Posterior vena cava (tissue), 2 donors: ENCODE results near the gene TP53TG5. TPM values are rescaled to one million over a fixed set of nuclear protein-coding genes. Genes with fewer than 3 reads are reported as not detected.
A peak's percentile ranks its signal among the peaks of the same experiment; 100 is the strongest.

Experiments used
- DNase-seq: peaks from one replicate; pipeline ENCODE4 v3.0.0-alpha.2; 2020; ENCODE audit warnings: low spot score
- intact Hi-C, 2 donors: fragments of 100-400 bp; cut with DNase I; formaldehyde crosslinking; loops; one replicate each; pipeline versions ENCODE4 v1.14.1 to v1.14.2; 2022 to 2023
- microRNA-seq, 2 donors: library from miRNA; unstranded; fragments of <30 nt; microRNA quantifications; one replicate each; pipeline ENCODE4 v1.2.0, GENCODE V29; 2020 to 2021; ENCODE audit warnings: borderline microRNAs expressed in 2 of 2
- total RNA-seq, 2 donors: library from RNA; stranded (reverse); fragmentation: NEBNext Ultra II Directional; extraction: Animal tissue kit (Norgen Biotek cat#: 25700); gene quantifications; one replicate each; pipeline ENCODE4 v1.2.1, GENCODE V29; 2021
- donor health status: DM: yes; HTN: yes; CAD: no.
- donor health status: DM: yes; HTN: yes; CAD: no.

Gene TP53TG5
- total RNA-seq, 2 donors from 2014 or later: 1.4 to 2.0 TPM

- no peak for DNase-seq
- intact Hi-C loops: no loop called here
Measured at GRCh38 chr20:45340236-45340847, 37.8 kb downstream of the TP53TG5 start.

- DNase-seq: no peak
- intact Hi-C loops: no loop called here
Measured at GRCh38 chr20:45339799-45340198, 38.3 kb downstream of the TP53TG5 start.

GRCh38 chr20:45339084-45339483 lies 39.0 kb downstream of the TP53TG5 start:
- intact Hi-C loops: no loop called here

DNA sequence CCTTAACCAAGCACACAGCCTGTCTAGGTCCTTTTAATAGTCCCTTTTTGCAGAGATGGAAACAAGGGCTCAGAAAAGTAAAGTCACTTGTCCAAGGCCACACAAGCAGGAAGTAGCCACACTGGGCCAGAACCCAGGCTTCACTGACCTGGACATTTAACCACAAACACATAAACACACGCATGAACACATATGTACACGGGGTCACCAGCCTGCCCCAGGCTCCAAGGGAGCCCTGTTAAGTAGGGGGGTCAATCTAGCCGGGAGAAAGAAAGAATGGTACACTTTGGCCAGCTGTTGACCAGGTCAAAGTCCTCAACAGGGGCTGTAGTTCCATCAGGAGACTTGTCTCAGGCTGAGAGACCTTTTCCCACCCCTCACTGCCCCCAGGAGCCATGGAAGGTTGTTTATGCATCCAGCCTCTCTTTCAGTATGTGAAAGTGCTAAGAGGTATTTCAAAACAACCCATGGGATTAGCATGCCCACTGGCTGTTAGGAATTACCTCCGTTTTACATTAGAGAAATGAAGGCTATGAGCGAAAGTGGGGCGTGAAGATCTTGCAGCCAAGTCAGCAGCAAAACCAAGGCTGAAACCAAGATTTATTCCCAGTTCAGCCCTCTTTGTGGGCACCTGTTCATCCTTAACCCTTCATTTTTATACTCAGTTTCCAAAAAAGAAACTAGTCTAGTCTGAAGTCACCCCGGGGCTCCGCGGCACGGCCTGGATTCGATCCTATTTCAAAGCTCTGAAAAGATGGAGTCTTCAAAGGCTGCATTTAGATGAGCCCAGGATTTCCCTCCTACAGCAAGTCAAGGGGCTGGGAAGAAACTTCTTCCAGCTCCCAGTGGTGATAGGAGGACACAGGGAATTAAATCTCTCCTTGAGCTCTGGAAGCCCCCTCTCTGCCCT lies 39.7 kb downstream of the TP53TG5 start:
- intact Hi-C loops: no loop called here
- peak; percentile 57 for DNase-seq

More at GRCh38 chr20:45339084-45339483, 39.0 kb downstream of the TP53TG5 start:
- peak; percentile 38 for DNase-seq

DNA sequence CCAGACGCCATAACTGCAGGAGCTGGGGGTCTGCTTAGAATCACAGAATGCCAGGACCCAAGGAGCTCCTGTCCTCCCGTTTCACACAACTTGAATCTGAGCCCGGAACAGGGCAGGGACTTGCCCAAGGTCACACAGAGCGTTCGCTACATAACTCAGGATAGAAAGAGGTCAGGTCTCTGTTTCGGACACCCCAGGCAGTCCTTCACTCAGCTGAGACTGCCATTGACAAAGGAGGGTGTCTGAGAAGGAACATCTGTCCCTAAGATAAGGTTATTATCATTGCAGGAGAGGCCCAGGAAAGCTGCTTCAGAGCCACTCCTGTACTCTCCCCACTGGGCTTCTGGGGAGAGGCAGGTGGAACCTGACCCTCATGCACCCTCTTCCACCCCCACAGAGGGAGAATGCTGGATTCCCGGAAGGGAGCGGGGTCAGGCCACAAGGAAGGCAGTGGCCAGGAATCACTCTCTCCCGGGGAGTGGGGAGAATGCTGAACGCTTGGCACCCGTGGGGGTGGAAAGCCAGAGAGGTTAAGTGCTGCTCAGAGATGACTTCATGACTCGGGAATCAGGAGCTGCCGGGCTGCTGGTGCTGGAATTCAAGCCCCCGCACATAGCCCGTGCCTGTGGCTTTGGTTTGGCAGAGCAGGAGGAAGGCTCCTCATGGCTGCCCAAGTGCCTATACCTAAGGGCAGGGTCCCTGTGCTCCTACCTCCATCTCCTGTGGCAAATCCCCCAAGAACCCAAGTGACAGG lies 40.6 kb downstream of the TP53TG5 start:
- intact Hi-C loops: loop anchor here in 1 of 2 donors (1.0 kb wide), 1 partner anchor 9 kb away; no protein-coding TSS in a partner anchor
- peak; percentile 86 for DNase-seq

- intact Hi-C loops: loop anchor here in 1 of 2 donors (1.0 kb wide), 1 partner anchor 8 kb away; no protein-coding TSS in a partner anchor
- peak; percentile 85 for DNase-seq
Measured at GRCh38 chr20:45336530-45337366, 41.4 kb downstream of the TP53TG5 start.

DNA sequence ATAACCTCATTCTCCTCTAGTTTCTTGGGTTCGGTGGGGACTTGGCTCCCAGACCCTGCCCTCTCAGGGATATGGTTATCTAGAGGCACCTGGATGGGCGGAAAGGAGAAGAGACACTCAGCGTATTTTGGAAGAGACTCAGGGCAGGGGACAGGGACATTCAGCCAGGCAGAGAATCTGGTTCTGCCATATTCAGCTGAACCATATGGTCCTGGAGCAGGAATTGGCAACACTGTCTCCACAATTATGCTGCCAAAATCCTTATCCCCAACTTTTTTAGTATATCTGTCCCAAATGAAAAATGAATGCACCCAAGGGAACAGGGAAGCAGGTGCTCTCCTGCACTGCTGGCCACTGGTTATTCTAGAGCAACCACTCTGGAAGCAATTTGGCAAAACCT lies 47.6 kb downstream of the TP53TG5 start:
- intact Hi-C loops: no loop called here
- DNase-seq: no peak

- intact Hi-C loops: no loop called here
- no peak for DNase-seq
Measured at GRCh38 chr20:45329497-45330319, 48.4 kb downstream of the TP53TG5 start.

GRCh38 chr20:45328451-45328850 lies 49.7 kb downstream of the TP53TG5 start:
- intact Hi-C loops: loop anchor here in 1 of 2 donors (1.0 kb wide), 1 partner anchor 9 kb away; no protein-coding TSS in a partner anchor
- DNase-seq: no peak

- intact Hi-C loops: no loop called here
- DNase-seq: no peak
Measured at GRCh38 chr20:45325371-45325770, 52.8 kb downstream of the TP53TG5 start.

DNA sequence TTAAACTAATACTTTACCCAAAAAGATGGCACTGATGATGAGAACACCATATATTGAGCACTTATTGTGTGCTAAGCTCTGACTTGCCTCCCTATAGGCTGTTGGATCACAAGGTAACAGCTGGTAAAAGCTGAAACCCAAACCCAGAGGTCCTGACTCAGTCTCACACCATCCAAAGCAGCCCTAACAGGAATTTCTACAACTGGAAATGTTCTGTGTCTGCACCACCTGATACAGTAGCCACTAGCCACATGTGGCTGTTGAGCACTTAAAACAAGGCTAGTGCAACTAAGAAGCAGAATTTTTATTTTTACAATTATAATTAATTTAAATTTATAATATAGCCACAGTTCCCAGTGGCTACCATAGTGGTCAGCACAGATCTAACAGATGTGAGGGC lies 54.4 kb downstream of the TP53TG5 start:
- intact Hi-C loops: loop anchor here in 1 of 2 donors (5.0 kb wide), 1 partner anchor 114 kb away; no protein-coding TSS in a partner anchor
- no peak for DNase-seq

DNA sequence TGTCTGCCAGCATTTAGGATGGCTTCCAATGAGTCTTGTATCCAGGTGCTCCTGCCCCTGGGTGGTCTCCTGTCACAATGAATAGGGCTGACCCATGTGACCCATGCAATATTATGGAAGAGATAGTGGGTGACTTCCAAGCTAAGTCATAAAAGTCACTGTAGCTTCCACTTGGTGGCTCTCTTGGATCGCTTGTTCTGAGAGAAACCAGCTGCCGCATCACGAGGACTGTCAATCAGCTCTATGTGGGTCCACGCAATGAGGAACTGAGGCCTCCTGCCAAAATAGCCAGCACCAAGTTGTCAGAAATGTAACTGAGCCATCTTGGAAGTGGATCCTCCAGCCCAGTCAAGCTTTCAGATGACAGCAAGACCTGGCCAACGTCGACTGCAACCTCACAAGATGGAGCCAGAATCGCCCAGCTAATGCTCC lies 55.2 kb downstream of the TP53TG5 start:
- intact Hi-C loops: loop anchor here in 1 of 2 donors (5.0 kb wide), 1 partner anchor 114 kb away; no protein-coding TSS in a partner anchor
- DNase-seq: no peak

Small RNA genes within 50 kb of the gene (microRNA-seq; reads per million reads assigned to microRNA genes)
- 0 to 0.97 reads per million in 2 donors for gene MIR6812

Other genes with a start within 250 kb of the TP53TG5 start
- gene PI3, start 203.4 kb downstream of the TP53TG5 start, total RNA-seq: not detected
- not detected for gene SEMG1, start 171.3 kb downstream of the TP53TG5 start, total RNA-seq
- gene SEMG2, start 157.0 kb downstream of the TP53TG5 start, total RNA-seq: not detected
- gene SLPI, start 123.8 kb downstream of the TP53TG5 start, total RNA-seq: 10 to 100 TPM; 14.6 to 74.0 TPM
- not detected for gene RBPJL, start 71.5 kb downstream of the TP53TG5 start, total RNA-seq
- gene MATN4, start 70.0 kb downstream of the TP53TG5 start, total RNA-seq: under 1 TPM; 0.29 to 0.56 TPM
- gene SDC4, start 29.9 kb downstream of the TP53TG5 start, total RNA-seq: 100 to 1,000 TPM in 1 of 2 donors, 10 to 100 TPM in 1; 85.7 to 104 TPM
- gene SYS1, start 15.2 kb downstream of the TP53TG5 start, total RNA-seq: 10 to 100 TPM; 21.8 to 22.6 TPM
- 100 to 1,000 TPM; 119 to 141 TPM for gene DBNDD2, start 30.0 kb upstream of the TP53TG5 start, total RNA-seq
- gene PIGT, start 37.8 kb upstream of the TP53TG5 start, total RNA-seq: 100 to 1,000 TPM; 120 to 138 TPM
- gene WFDC2, start 91.4 kb upstream of the TP53TG5 start, total RNA-seq: 10 to 100 TPM; 38.0 to 57.7 TPM
- gene SPINT3, start 137.3 kb upstream of the TP53TG5 start, total RNA-seq: not detected
- not detected for gene WFDC6, start 161.2 kb upstream of the TP53TG5 start, total RNA-seq
- gene EPPIN, start 169.1 kb upstream of the TP53TG5 start, total RNA-seq: not detected
- gene WFDC8, start 201.0 kb upstream of the TP53TG5 start, total RNA-seq: not detected